HEK293 (cell line): ENCODE data around the gene CACNA2D3.

Source experiments
- KLF16 ChIP-seq: fragments of 450-650 bp; formaldehyde crosslinking; IDR thresholded peaks from 2 replicates; pipeline ENCODE4 v1.5.1; 2017; ENCODE audit warnings: missing biosample characterization, missing genetic modification characterization
- ZNF211 ChIP-seq: fragments of 450-650 bp; formaldehyde crosslinking; IDR thresholded peaks from 2 replicates; pipeline ENCODE4 v1.5.1; 2016; ENCODE audit warnings: low read depth, missing biosample characterization, missing genetic modification characterization
- TF ChIP-seq, protein P1 (sequence below): fragments of 450-650 bp; formaldehyde crosslinking; IDR thresholded peaks from 2 replicates; pipeline ENCODE4 v1.5.1; 2016; ENCODE audit warnings: missing biosample characterization, missing genetic modification characterization
- TF ChIP-seq, protein P2 (sequence below): fragments of 450-650 bp; formaldehyde crosslinking; IDR thresholded peaks from 2 replicates; pipeline ENCODE4 v1.5.1; 2016; ENCODE audit warnings: missing biosample characterization, missing genetic modification characterization
- TF ChIP-seq, protein P3 (sequence below): fragments of 450-650 bp; formaldehyde crosslinking; IDR thresholded peaks from 2 replicates; pipeline ENCODE4 v1.5.1; 2016; ENCODE audit warnings: missing biosample characterization, missing genetic modification characterization

DNA sequence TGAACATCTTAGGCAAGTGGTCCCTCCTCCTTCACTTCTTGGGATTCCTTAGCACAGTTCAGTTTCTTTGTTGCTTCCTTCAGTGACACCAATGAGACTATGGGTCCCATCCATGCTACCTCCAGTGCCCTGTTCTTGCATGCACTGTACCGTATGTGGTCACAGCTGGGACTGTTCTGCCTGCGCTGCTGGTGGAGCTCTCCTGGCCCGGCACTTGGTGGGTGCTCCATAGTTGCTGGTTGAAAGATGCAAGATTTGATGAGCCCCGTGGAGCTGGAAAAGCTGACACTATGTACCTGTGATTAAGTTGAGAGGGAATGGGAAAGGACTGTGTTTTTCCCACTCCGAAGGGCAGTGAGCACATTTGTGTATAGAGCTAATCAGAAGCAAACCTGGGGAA, 407.7 kb downstream of the CACNA2D3 start:
- TF ChIP-seq, protein P1, sequence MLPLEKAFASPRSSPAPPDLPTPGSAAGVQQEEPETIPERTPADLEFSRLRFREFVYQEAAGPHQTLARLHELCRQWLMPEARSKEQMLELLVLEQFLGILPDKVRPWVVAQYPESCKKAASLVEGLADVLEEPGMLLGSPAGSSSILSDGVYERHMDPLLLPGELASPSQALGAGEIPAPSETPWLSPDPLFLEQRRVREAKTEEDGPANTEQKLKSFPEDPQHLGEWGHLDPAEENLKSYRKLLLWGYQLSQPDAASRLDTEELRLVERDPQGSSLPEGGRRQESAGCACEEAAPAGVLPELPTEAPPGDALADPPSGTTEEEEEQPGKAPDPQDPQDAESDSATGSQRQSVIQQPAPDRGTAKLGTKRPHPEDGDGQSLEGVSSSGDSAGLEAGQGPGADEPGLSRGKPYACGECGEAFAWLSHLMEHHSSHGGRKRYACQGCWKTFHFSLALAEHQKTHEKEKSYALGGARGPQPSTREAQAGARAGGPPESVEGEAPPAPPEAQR (tag by site-specific recombination), result no peak
- TF ChIP-seq ZNF211 (tag by site-specific recombination), result no peak
- TF ChIP-seq, protein P2, sequence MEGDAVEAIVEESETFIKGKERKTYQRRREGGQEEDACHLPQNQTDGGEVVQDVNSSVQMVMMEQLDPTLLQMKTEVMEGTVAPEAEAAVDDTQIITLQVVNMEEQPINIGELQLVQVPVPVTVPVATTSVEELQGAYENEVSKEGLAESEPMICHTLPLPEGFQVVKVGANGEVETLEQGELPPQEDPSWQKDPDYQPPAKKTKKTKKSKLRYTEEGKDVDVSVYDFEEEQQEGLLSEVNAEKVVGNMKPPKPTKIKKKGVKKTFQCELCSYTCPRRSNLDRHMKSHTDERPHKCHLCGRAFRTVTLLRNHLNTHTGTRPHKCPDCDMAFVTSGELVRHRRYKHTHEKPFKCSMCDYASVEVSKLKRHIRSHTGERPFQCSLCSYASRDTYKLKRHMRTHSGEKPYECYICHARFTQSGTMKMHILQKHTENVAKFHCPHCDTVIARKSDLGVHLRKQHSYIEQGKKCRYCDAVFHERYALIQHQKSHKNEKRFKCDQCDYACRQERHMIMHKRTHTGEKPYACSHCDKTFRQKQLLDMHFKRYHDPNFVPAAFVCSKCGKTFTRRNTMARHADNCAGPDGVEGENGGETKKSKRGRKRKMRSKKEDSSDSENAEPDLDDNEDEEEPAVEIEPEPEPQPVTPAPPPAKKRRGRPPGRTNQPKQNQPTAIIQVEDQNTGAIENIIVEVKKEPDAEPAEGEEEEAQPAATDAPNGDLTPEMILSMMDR, result no peak
- no peak for TF ChIP-seq KLF16 (tag by site-specific recombination)
- TF ChIP-seq, protein P3, sequence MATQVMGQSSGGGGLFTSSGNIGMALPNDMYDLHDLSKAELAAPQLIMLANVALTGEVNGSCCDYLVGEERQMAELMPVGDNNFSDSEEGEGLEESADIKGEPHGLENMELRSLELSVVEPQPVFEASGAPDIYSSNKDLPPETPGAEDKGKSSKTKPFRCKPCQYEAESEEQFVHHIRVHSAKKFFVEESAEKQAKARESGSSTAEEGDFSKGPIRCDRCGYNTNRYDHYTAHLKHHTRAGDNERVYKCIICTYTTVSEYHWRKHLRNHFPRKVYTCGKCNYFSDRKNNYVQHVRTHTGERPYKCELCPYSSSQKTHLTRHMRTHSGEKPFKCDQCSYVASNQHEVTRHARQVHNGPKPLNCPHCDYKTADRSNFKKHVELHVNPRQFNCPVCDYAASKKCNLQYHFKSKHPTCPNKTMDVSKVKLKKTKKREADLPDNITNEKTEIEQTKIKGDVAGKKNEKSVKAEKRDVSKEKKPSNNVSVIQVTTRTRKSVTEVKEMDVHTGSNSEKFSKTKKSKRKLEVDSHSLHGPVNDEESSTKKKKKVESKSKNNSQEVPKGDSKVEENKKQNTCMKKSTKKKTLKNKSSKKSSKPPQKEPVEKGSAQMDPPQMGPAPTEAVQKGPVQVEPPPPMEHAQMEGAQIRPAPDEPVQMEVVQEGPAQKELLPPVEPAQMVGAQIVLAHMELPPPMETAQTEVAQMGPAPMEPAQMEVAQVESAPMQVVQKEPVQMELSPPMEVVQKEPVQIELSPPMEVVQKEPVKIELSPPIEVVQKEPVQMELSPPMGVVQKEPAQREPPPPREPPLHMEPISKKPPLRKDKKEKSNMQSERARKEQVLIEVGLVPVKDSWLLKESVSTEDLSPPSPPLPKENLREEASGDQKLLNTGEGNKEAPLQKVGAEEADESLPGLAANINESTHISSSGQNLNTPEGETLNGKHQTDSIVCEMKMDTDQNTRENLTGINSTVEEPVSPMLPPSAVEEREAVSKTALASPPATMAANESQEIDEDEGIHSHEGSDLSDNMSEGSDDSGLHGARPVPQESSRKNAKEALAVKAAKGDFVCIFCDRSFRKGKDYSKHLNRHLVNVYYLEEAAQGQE (tag by site-specific recombination), result no peak
